HG02623 (cell line): Measurements from ENCODE around the gene STXBP5.
A peak's percentile ranks its signal among the peaks of the same experiment; 100 is the strongest.

Experiments used
- ATAC-seq: cut with Tn5 transposase; IDR thresholded peaks from one replicate; pipeline ENCODE4 v1.9.1; 2021; ENCODE audit warnings: moderate library complexity; ENCODE audit not compliant: unreplicated experiment

The STXBP5 gene

GRCh38 chr6:147207837-147208754 is 3.9 kb downstream of the STXBP5 start:
- no peak for ATAC-seq

- ATAC-seq, result no peak
These were observed 5.7 kb downstream of the STXBP5 start for GRCh38 chr6:147209762-147210449.

GRCh38 chr6:147211349-147211748 is 7.1 kb downstream of the STXBP5 start:
- no peak for ATAC-seq

- no peak for ATAC-seq
These were observed 7.6 kb downstream of the STXBP5 start for GRCh38 chr6:147211831-147212230.

GRCh38 chr6:147212622-147213021 is 8.4 kb downstream of the STXBP5 start:
- no peak for ATAC-seq

- no peak for ATAC-seq
These were observed 9.6 kb downstream of the STXBP5 start for GRCh38 chr6:147213772-147214171.

GRCh38 chr6:147214248-147215227 is 10.3 kb downstream of the STXBP5 start:
- no peak for ATAC-seq

- no peak for ATAC-seq
These were observed 12.7 kb downstream of the STXBP5 start for GRCh38 chr6:147216915-147217314.

- ATAC-seq, result no peak
These were observed 13.7 kb downstream of the STXBP5 start for GRCh38 chr6:147217840-147218404.

GRCh38 chr6:147218797-147219196 is 14.6 kb downstream of the STXBP5 start:
- no peak for ATAC-seq

GRCh38 chr6:147219463-147219862 is 15.2 kb downstream of the STXBP5 start:
- no peak for ATAC-seq

- ATAC-seq, result no peak
These were observed 16.1 kb downstream of the STXBP5 start for GRCh38 chr6:147220345-147220744.

GRCh38 chr6:147221739-147222138 is 17.5 kb downstream of the STXBP5 start:
- ATAC-seq, result no peak

GRCh38 chr6:147222160-147222838 is 18.1 kb downstream of the STXBP5 start:
- ATAC-seq, result peak; percentile 52

- no peak for ATAC-seq
These were observed 19.5 kb downstream of the STXBP5 start for GRCh38 chr6:147223736-147224135.

- no peak for ATAC-seq
These were observed 22.0 kb downstream of the STXBP5 start for GRCh38 chr6:147226163-147226724.

- no peak for ATAC-seq
These were observed 22.7 kb downstream of the STXBP5 start for GRCh38 chr6:147226877-147227276.

- no peak for ATAC-seq
These were observed 23.6 kb downstream of the STXBP5 start for GRCh38 chr6:147227770-147228320.

- ATAC-seq, result no peak
These were observed 27.4 kb downstream of the STXBP5 start for GRCh38 chr6:147231589-147231988.
